ENCODE data around the gene EMP3. TPM values are rescaled to one million over a fixed set of nuclear protein-coding genes. Genes with fewer than 3 reads are reported as not detected.

The EMP3 gene
- total and polyA plus RNA-seq, 9 of the 15 experiments (the other 6 are each of a cell fraction or from before 2014, with no cell fraction given), result 123 to 386 (median 296) TPM

DNA sequence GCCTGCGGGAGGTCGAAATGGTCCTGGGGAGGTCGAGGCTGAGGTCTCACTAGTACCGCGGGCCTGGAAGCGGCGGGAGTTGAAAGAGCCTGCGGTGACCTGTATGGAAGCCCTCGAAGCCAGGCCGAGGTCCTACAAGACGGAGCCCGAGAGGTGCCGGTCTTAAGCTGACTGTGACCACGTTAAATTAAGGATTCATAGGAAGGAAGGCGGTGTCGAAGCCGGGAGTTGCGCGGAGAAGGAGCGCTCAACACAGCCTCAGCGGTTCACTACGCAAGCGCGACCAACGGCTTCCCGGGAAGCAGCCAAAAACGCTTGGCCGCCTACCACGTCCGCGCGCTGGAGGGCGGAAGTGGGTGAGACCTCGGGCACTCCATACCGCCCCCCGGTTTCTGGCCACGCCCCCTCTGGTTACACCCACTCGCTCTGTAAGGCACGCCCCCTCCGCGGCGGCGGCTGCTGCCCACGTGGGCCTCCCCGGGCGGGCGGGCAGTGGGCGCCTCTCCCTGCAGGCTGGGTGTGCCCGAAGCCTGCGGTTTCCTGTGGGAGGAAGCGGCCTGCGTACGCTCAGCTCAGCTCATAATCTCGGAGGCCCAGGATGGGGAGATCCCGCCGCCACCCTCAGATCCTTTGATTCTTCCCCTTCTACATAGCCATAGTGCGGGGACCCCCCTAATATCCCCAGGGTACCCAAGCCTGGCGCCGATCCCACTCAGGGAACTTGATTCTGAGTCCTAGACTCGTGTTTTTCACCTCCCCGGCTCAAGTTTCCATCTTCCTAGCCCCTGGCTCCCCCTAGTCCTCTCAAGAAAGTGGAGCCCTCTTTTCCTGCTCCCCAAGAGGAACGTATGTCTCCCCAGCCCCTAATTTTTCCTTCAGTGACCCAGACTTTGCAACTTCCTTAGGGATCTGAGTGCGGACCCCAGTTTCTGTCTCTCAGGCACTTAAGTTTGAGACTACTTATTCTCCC is 3.4 kb upstream of the EMP3 start (continued):
- peak; percentile 57; the same call in 1 of the 2 replicates for TF ChIP-seq ZNF584 (CRISPR knock-in tag; IDR thresholded peaks at IDR 0.05; ENCODE audit: low read depth)
- peak; percentile 51 for TF ChIP-seq FIP1L1 (IDR thresholded peaks at IDR 0.05; ENCODE audit: low read depth, low read length, poor library complexity, severe bottlenecking)
- peak; percentile 71 for TF ChIP-seq TBP (optimal IDR thresholded peaks at IDR 0.05; ENCODE audit: low read depth, low read length)
- no peak for TF ChIP-seq HDAC6 (IDR thresholded peaks at IDR 0.05; ENCODE audit: low read depth, low read length)
- TF ChIP-seq SMARCC2 (IDR thresholded peaks at IDR 0.05; ENCODE audit: low read depth), result no peak
- peak; percentile 78; the same call in 1 of the 2 replicates for TF ChIP-seq CREM (IDR thresholded peaks at IDR 0.05; ENCODE audit: low read depth)
- TF ChIP-seq SPI1 (IDR thresholded peaks at IDR 0.05; ENCODE audit: borderline replicate concordance, low read depth, low read length), result peak; percentile 87
- TF ChIP-seq, protein P1, sequence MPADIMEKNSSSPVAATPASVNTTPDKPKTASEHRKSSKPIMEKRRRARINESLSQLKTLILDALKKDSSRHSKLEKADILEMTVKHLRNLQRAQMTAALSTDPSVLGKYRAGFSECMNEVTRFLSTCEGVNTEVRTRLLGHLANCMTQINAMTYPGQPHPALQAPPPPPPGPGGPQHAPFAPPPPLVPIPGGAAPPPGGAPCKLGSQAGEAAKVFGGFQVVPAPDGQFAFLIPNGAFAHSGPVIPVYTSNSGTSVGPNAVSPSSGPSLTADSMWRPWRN (IDR thresholded peaks at IDR 0.05; ENCODE audit: low read depth), result peak; percentile 97
- TF ChIP-seq RBM22 (IDR thresholded peaks at IDR 0.05; ENCODE audit: low read depth, low read length, poor library complexity, severe bottlenecking), result no peak
- TF ChIP-seq ZNF3 (CRISPR knock-in tag; IDR thresholded peaks at IDR 0.05), result no peak
- TF ChIP-seq SIN3B (IDR thresholded peaks at IDR 0.05; ENCODE audit: low read depth), result no peak
- no peak for TF ChIP-seq BCLAF1 (IDR thresholded peaks at IDR 0.05; ENCODE audit: borderline replicate concordance in 1 of 2, control insufficient read depth in 1 of 2, low read depth in 2 of 2, low read length in 1 of 2)
- TF ChIP-seq, protein P2, sequence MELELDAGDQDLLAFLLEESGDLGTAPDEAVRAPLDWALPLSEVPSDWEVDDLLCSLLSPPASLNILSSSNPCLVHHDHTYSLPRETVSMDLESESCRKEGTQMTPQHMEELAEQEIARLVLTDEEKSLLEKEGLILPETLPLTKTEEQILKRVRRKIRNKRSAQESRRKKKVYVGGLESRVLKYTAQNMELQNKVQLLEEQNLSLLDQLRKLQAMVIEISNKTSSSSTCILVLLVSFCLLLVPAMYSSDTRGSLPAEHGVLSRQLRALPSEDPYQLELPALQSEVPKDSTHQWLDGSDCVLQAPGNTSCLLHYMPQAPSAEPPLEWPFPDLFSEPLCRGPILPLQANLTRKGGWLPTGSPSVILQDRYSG (tag; conservative IDR thresholded peaks at IDR 0.05; ENCODE audit: low read depth), result 0 out of 2 replicates have a peak, but pooled peaks have one; percentile 61
- TF ChIP-seq ELF1 (tag; IDR thresholded peaks at IDR 0.05), result peak; percentile 94
- no peak for TF ChIP-seq TAF15 (IDR thresholded peaks at IDR 0.05; ENCODE audit: low read depth, low read length)
- no peak for TF ChIP-seq ELK1 (CRISPR knock-in tag; IDR thresholded peaks at IDR 0.05)
- no peak for TF ChIP-seq PHF20 (IDR thresholded peaks at IDR 0.05; ENCODE audit: partially characterized antibody)
- TF ChIP-seq, protein P3, sequence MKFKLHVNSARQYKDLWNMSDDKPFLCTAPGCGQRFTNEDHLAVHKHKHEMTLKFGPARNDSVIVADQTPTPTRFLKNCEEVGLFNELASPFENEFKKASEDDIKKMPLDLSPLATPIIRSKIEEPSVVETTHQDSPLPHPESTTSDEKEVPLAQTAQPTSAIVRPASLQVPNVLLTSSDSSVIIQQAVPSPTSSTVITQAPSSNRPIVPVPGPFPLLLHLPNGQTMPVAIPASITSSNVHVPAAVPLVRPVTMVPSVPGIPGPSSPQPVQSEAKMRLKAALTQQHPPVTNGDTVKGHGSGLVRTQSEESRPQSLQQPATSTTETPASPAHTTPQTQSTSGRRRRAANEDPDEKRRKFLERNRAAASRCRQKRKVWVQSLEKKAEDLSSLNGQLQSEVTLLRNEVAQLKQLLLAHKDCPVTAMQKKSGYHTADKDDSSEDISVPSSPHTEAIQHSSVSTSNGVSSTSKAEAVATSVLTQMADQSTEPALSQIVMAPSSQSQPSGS (CRISPR knock-in tag; IDR thresholded peaks at IDR 0.05), result no peak

Measured in K562 (cell line).